ENCODE results near the gene ZNF503. TPM values are rescaled to one million over a fixed set of nuclear protein-coding genes. Genes with fewer than 3 reads are reported as not detected.
A peak's percentile ranks its signal among the peaks of the same experiment; 100 is the strongest.

ZNF503 gene, protein sequence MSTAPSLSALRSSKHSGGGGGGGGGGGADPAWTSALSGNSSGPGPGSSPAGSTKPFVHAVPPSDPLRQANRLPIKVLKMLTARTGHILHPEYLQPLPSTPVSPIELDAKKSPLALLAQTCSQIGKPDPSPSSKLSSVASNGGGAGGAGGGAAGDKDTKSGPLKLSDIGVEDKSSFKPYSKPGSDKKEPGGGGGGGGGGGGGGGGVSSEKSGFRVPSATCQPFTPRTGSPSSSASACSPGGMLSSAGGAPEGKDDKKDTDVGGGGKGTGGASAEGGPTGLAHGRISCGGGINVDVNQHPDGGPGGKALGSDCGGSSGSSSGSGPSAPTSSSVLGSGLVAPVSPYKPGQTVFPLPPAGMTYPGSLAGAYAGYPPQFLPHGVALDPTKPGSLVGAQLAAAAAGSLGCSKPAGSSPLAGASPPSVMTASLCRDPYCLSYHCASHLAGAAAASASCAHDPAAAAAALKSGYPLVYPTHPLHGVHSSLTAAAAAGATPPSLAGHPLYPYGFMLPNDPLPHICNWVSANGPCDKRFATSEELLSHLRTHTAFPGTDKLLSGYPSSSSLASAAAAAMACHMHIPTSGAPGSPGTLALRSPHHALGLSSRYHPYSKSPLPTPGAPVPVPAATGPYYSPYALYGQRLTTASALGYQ
- total RNA-seq, result 16.8 TPM
- long read RNA-seq, partial matches to known transcripts, result 0 of 5 reads
- long read RNA-seq, other reads (novel, unspliced or antisense), result 5 of 5 reads

DNA sequence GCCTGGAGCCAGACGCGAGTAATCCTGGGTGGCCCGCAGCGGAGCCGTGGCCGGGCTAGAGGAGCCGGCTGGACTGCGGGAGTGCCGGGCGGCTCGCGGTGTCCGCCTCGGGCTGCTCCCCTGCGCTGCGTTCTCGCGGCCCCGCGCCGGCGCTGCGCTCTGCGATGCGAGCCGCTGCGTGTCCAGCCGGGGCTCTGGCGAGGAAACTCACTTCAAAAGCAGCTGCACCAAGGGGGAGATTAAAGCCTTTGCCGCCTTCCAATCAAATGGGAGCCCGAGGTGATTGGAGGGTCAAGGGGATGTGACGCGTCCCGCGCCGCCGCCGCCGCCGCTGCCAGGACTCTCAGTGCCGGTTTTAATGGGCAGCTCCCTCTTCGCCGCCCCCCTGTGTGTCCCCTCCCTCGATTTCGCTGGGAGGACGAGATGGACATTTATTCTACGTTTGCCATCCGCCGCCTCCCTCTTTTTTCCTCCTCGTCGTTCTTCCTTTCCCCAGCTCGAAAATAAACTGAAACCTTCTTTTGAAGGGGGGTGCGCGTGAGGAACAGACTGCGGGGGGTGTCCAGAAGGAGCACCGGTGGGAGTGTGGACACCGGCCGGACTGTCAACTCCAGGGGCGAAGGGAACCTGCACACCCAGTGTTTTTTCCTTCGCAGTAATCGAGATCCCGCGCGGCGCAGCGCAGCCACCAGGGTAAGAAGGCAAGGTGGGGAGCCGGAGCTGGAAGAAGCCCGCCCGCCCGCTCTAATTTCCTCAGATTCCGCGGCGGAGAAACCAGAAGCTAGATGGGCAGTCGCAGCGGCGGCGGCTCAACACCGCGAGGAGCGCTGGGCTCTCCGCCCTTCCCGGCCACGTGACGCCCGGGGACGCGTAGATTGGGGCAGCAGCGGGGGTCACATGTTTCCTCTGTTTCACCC is at the start of gene ZNF503:
TSS of gene ZNF503 (minus strand) at position 196 of the 917 bp plus-strand sequence. CDS start 345 bp downstream, outside the sequence.
- DNase-seq (ENCODE audit: low spot score), result peak; percentile 98

DNA sequence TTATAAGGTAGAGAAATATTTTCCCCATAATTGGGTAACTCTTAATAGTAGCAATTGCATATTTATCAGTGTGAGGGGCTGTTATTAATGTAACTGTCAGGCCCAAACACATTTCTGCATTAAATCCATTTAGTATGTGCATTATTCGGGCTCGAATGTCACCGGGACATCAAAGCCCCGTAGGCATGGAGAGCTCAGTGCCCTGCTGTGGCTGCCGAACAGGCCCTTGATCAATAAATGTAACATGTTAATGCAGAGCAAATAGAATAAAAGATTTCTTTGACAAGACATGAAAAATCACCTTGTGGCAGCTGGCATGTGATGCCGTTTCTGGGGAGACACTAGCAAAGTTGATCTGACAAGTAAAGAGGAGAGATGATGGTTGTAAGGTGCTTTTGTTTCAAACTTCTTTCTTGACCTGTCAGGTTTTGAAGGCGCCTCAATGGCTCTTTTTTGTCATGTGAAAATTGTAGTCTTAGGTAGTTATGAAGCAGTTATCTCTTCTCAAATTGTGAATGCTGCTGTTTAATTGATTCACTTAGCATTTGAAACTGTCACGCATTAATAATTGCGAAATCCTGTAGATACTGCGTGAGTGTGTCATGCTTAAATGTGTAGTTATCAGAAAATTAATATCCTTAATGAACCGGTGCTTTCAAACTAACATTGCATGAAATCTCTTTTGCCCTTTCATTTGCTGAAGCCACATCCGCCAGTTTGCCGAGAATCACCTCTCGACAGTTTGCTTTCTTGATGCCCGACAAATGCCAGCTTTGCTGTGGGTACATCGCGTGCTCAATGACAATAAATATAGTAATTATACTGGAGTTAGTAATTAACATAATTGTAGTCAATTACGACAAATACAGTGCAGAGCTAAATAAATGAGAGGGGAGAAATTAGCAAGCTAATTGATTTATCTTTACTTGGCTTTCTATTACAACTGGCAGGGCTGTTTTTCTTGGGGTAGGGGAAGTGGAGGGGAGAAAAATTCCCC is 49.4 kb upstream of the ZNF503 start:
- DNase-seq (ENCODE audit: low spot score), result no peak

- DNase-seq (ENCODE audit: low spot score), result no peak
Measured at GRCh38 chr10:75450075-75450445, 48.5 kb upstream of the ZNF503 start.

- no peak for DNase-seq (ENCODE audit: low spot score)
Measured at GRCh38 chr10:75449382-75450074, 48.0 kb upstream of the ZNF503 start.

- no peak for DNase-seq (ENCODE audit: low spot score)
Measured at GRCh38 chr10:75448166-75448565, 46.6 kb upstream of the ZNF503 start.

DNA sequence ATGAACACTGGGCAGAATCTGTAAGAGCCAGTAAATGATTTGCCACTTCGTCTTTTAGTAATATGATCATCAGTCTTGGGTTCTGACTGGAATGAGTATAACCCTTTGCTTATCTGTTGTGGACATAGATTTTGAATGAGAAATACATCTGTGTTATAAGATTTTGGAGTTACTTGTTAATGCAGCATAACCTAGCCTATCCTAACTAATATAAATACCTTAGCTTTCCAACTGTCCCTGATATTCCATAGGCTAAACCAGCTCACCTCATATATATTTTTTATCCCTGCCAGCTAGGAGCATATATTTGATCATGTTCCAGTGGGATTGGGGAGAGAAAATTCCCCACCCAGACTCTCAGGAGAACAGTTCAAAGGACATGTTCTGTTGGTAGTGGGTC is 44.9 kb upstream of the ZNF503 start:
- no peak for DNase-seq (ENCODE audit: low spot score)

DNA sequence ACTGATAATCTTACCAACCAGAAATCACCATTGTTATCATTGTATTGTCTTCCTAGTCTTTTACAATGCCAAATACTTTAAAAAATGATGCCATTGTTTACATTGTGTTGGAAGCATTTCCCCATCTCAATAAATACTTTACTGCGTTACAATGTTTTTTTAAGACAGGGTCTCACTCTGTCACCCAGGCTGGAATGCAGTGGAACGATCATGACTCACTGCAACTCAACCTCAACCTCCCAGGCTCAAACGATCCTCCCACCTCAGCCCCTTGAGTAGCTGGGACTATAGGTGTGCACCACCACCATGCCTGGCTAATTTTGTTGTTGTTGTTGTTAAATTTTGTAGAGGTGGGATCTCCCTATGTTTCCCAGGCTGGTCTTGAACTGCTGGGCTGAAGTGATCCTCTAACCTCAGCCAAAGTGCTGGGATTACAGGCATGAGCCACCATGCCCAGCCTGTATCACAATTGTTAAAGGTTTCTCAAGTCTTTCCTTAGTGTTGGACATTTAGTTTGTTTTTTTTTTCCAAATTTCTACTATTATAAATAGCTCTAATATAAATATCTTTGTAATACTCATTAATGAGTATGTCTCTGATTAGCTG is 43.3 kb upstream of the ZNF503 start:
- no peak for DNase-seq (ENCODE audit: low spot score)

GRCh38 chr10:75443362-75443761 is 41.8 kb upstream of the ZNF503 start:
- no peak for DNase-seq (ENCODE audit: low spot score)

DNA sequence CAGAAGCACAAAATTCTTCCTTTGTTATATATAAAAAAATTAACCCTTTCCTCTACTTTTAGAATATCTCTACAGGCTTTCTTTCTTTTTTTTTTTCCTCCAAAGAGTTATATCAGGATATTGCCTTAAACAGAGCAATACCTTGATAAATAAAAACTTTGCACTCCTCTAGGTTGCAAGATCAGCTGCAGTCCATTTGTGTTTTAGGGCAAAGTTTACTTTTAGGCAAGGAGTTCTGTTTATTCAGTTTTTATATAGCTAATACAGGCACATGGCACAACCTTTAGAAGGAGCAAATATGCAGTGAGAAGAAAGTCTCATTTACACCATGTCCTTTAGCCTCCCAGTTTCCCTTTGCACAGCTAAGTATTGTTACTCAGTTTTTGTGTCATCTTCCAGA is 40.1 kb upstream of the ZNF503 start:
- DNase-seq (ENCODE audit: low spot score), result no peak

DNA sequence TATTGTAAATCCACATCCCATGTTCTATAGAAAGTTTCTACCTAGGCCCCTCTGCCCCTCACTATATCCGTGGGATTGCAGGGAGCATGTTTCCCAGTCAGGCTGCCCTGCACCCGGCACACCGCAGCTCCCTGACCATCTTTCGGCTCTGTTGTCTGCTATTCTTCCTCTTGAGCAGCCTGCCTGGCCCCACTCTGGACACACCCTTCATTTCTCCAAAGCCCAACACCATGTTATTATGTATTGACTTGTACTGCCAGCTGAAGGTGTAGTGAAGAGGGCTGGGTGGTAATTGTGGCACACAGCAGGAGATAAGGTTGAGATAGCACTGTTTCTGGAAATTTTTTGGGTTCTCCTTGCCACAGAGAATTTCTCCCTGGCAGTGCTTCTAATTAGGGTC is 39.6 kb upstream of the ZNF503 start:
- no peak for DNase-seq (ENCODE audit: low spot score)

DNA sequence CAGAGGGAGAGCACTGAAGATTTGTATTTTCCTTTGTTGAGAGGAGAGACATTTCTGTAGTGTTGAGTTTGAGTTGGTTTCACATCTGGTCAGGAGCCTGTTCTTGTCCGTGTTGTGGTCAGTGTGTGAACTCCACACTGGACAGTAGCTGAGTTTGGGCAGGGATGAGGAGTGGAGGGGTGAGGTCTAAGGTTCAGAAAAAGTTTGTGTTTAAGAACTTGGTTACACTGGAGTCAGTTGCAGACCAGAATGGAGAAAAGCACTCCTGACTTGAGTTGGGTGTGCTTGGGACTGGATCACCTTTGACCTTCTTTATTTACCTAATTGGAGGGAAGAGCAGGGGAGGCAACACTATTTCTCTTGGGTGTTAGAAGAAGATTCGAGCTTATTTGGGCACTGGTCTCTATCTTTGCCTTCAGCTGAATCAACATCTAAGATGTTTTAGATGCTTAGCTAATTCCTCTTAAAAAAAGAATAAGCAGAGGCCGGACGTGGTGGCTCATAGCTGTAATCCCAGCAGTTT is 38.8 kb upstream of the ZNF503 start:
- no peak for DNase-seq (ENCODE audit: low spot score)

DNA sequence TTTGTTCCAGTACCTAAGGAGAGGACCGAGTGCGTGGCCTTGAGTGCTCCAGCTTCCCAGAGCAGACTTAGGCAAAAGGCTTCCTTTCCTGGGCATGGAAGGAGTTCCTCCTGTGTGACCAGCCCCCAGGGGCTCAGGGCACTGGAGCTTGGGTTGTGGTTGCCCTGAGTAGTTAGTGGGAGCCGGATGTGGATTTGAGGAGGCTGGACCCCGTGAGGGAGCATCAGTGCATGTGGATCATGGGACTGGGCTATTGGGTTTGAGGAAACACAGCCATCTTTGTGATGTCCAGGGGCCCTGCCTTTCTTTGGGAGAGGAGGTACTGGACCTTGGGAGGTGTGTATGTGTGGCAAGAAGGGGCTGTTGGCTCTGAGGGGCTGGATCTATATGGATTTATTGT is 38.2 kb upstream of the ZNF503 start:
- DNase-seq (ENCODE audit: low spot score), result no peak

GRCh38 chr10:75438275-75438674 is 36.7 kb upstream of the ZNF503 start:
- no peak for DNase-seq (ENCODE audit: low spot score)

DNA sequence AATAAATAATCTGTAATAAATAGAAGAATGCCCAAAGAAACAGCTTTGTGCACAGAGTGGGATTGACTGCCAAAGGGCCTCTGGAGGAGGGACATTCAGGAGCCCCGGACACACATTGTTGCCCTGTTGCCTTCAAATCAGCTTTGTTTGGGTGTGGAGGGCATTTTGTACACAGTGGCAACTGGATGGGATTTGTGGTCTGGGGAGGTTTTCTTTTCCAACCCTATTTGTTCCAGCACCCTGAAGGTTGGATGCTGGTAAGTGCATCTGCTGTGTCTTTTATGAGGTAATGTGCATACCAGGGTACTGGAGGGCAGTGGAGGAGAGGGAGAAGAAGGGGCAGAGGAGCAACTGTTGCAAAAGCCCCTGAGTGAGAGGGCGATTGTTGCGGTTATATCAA is 36.1 kb upstream of the ZNF503 start:
- DNase-seq (ENCODE audit: low spot score), result no peak

GRCh38 chr10:75436896-75437295 is 35.3 kb upstream of the ZNF503 start:
- no peak for DNase-seq (ENCODE audit: low spot score)

DNA sequence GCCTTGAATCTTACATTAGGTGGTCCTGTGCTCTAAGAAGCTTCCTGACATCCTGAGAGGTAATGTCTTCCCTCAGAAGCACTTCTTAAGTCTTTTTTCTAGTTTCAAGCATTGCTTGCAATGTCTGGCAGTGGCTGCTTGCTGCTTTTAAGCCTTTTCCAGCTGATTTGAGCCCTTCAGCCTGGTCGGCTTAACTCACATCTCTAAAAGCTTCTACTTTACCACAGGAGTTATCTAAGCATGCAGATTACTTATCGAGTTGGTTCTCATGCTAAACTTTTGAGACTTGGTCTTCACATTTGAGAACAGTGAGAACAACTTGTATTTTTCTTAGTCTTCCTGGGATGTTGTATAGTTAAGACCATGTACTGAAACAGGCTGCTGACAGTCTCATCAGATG is 33.7 kb upstream of the ZNF503 start:
- no peak for DNase-seq (ENCODE audit: low spot score)

DNA sequence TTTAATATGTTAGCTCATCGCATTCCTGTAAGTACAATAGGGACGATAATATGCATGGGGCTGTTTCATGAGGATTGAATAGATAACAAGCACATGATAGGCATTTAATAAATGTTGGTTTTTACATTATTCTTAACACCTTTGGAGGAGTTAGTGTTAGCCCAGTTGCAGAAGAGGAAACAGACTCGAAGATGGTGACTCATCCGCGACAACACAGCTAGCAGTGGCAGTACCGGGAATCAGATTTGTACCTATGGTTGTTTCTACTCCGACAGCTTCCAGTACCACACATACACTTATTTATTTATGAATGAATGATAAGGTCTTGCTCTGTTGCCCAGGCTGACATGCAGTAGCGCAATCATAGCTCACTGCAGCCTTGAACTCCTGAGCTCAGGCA is 32.7 kb upstream of the ZNF503 start:
- DNase-seq (ENCODE audit: low spot score), result no peak

- DNase-seq (ENCODE audit: low spot score), result no peak
Measured at GRCh38 chr10:75433216-75433615, 31.7 kb upstream of the ZNF503 start.

GRCh38 chr10:75432763-75433162 is 31.2 kb upstream of the ZNF503 start:
- no peak for DNase-seq (ENCODE audit: low spot score)
